ENCODE data around the gene AFAP1.

Gene AFAP1

GRCh38 chr4:7939377-7940108 lies at the start of gene AFAP1:
Gene AFAP1 (minus strand): TSS chr4:7939861. CDS start chr4:7872078, 67,783 bp downstream.
- peak; percentile 96 for DNase-seq

GRCh38 chr4:7988437-7988836 lies 48.8 kb upstream of the AFAP1 start:
- no peak for DNase-seq

GRCh38 chr4:7987148-7987989 lies 47.7 kb upstream of the AFAP1 start:
- peak; percentile 90 for DNase-seq

- DNase-seq: no peak
Measured at GRCh38 chr4:7985891-7986441, 46.3 kb upstream of the AFAP1 start.

- DNase-seq: no peak
Measured at GRCh38 chr4:7985072-7985471, 45.4 kb upstream of the AFAP1 start.

GRCh38 chr4:7984286-7984925 lies 44.7 kb upstream of the AFAP1 start:
- DNase-seq: no peak

- no peak for DNase-seq
Measured at GRCh38 chr4:7983296-7983695, 43.6 kb upstream of the AFAP1 start.

GRCh38 chr4:7981738-7982394 lies 42.2 kb upstream of the AFAP1 start:
- DNase-seq: no peak

GRCh38 chr4:7980036-7980435 lies 40.4 kb upstream of the AFAP1 start:
- no peak for DNase-seq

GRCh38 chr4:7979652-7979968 lies 39.9 kb upstream of the AFAP1 start:
- no peak for DNase-seq

GRCh38 chr4:7978907-7979651 lies 39.4 kb upstream of the AFAP1 start:
- DNase-seq: no peak

- no peak for DNase-seq
Measured at GRCh38 chr4:7978489-7978888, 38.8 kb upstream of the AFAP1 start.

- DNase-seq: no peak
Measured at GRCh38 chr4:7976634-7977033, 37.0 kb upstream of the AFAP1 start.

- no peak for DNase-seq
Measured at GRCh38 chr4:7976025-7976424, 36.4 kb upstream of the AFAP1 start.

- no peak for DNase-seq
Measured at GRCh38 chr4:7974425-7974824, 34.8 kb upstream of the AFAP1 start.

- DNase-seq: no peak
Measured at GRCh38 chr4:7973545-7973981, 33.9 kb upstream of the AFAP1 start.

GRCh38 chr4:7971881-7972500 lies 32.3 kb upstream of the AFAP1 start:
- no peak for DNase-seq

GRCh38 chr4:7971159-7971631 lies 31.5 kb upstream of the AFAP1 start:
- no peak for DNase-seq

GRCh38 chr4:7970361-7970946 lies 30.8 kb upstream of the AFAP1 start:
- DNase-seq: no peak

- DNase-seq: no peak
Measured at GRCh38 chr4:7968262-7968896, 28.7 kb upstream of the AFAP1 start.

Data from activated effector memory CD4-positive, alpha-beta T cell treated with anti-CD3 and anti-CD28 coated beads, Interleukin-2, amount 50 U/mL, for 16 hours (primary cell).